GM04503 (cell line): Measurements from ENCODE around the gene TSEN2.

Experiments used
- DNase-seq: peaks from one replicate; pipeline ENCODE4 v3.0.0-alpha.2; 2012; ENCODE audit warnings: low read depth

The TSEN2 gene

GRCh38 chr3:12556690-12557472 lies 72.6 kb downstream of the TSEN2 start, which contains the start of gene MKRN2:
MKRN2 (plus strand) TSS chr3:12557087; CDS start chr3:12557151, 64 bp downstream.
- DNase-seq: peak; percentile 45

DNA sequence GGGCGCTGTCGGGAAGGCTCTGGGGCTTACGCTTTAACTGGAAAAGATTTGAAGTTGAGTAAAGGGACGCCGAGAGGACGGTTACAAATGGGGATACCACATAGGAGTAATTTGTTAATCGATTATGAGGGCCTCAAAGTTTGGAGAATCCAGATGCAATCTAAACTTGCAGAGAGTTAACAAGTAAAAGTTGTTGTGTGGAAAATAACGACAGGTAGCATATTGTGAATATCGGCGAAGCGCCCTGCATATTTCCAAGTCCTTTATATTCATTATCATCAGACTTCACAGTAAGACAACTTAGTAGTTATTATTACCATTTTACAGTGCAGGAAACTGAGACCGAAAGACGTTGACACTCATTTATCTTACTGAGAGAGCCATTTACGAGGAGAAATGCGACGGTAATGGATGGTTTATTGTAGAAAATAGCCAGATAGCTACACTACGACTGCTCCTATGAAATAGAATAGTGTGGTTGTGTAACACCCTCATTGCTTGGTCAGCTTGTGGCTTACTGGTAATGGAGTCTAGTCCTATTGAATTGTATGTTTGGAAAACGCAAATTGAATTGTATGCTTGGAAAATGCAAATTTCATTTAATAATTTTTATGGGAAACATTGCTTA lies 73.3 kb downstream of the TSEN2 start:
- peak; percentile 22 for DNase-seq

- DNase-seq: no peak
These were observed 74.4 kb downstream of the TSEN2 start for GRCh38 chr3:12558706-12559105.

GRCh38 chr3:12559520-12559919 lies 75.2 kb downstream of the TSEN2 start:
- DNase-seq: no peak

GRCh38 chr3:12560505-12561190 lies 76.4 kb downstream of the TSEN2 start:
- DNase-seq: no peak

DNA sequence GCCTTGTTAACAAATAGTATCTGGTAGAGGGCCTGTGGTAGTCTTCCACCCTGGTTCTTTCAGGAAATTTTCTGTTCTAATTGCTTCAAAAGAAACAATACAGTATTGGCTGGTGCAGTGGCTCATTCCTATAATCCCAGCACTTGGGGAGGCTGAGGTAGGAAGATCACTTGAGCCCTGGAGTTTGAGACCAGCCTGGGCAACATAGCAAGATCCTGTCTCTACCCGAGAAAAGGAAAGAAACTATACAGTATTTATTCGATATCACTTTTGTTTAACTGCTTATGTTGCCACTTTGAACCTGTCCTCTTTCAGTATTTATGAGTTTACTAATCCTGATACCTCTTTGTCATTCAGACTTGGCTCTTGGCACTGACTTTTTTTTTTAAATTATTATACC lies 77.1 kb downstream of the TSEN2 start:
- DNase-seq: no peak

- DNase-seq: no peak
These were observed 78.2 kb downstream of the TSEN2 start for GRCh38 chr3:12562451-12562850.

DNA sequence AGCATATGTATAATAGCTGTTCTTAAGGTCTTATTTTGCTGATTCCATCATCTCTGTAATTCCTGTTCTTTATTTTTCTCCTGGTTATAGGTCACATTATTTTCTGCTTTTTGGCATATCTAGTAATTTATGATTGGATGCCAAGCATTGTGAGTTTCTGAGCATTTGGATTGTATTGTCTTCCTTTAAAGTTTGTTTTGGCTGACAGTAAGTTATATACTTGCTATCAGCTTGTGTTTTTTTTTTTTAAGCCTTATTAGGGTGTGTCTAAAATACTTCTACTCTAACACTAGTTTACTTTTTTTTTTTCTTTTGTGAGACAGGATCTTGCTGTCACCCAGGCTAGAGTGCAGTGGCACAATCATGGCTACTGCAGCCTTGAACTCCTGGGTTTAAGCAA lies 82.7 kb downstream of the TSEN2 start:
- DNase-seq: no peak

DNA sequence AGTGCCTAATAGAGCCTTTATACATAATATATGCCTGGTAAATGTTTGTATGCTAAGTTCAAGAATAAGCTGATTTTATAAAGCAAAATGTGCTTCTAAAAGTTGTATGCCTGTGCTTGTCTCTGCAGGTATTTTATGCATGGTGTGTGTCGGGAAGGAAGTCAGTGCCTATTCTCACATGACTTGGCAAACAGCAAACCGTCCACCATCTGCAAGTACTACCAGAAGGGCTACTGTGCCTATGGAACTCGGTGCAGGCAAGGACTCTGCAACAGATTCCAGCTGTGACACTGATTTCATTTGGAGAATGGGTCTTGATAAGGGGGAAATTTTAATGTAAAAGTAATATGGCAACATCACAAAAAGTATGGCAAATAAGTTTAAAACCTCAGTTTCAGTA lies 84.5 kb downstream of the TSEN2 start:
- no peak for DNase-seq

- DNase-seq: no peak
These were observed 85.6 kb downstream of the TSEN2 start for GRCh38 chr3:12569836-12570235.

GRCh38 chr3:12571986-12572385 lies 87.7 kb downstream of the TSEN2 start:
- DNase-seq: no peak

DNA sequence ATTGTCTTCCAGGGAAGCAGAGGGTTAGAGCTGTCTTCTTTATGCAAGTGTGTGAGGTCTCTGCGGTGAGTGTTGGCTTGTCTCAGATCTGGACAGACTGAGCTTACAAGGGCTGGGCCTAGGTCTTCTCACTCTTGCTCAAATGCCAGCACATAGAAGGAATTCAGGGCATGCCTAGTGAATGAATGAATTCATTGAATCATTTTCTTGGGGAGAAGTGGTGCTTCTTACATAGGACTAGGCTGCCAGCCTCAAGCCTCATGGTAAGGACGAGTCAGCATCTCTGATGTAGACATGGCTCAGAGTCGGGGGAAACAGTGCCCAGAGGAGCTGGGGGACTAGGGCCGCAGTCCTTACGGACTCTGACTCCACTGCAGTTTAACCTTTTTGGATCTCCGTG lies 89.9 kb downstream of the TSEN2 start:
- DNase-seq: no peak

DNA sequence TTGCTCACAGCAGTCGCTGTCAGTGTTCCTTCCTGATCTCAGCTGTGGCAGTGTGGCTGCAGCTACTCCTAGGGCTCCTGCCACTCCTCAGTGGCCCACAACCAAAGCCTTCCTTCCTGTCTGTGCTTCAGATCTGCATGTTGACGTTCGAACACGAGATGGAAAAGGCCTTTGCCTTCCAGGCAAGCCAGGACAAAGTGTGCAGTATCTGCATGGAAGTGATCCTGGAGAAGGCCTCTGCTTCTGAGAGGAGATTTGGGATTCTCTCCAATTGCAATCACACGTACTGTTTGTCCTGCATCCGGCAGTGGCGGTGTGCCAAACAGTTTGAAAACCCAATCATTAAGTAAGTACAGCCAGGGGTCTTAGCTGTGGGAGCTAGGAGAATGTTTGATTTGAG lies 90.4 kb downstream of the TSEN2 start:
- no peak for DNase-seq

DNA sequence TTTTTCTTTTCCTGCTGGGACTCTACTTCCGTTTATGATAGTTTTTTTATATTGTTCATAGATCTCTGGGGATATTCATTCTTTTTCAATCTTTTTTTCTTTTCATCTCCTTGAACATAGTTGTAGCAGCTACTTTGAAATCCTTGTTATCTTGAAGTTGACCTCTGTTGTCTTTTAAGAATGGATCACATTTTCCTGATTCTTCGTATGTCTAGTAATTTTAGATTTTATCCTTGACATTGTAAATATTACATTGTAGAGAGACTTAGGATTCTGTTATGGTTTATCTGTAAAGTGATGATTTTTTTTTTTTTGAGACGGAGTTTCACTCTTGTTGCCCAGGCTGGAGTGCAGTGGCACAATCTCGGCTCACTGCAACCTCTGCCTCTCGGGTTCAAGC lies 93.1 kb downstream of the TSEN2 start:
- DNase-seq: no peak

GRCh38 chr3:12578742-12579141 lies 94.5 kb downstream of the TSEN2 start:
- DNase-seq: no peak

DNA sequence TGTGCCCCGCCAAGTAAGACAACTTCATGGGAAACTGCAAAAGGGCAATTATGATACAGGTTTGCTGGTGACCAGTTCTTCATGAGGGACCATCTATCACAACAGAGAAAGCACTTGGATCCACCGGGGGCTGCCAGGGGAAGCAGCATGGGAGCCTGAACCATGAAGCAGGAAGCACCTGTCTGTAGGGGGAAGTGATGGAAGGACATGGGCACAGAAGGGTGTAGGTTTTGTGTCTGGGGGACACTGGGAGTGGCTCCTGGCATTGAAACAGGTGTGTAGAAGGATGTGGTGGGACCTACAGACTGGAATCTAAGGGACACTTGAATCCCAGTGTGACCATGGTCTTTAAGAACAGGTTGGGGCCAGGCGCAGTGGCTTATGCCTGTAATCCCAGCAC lies 95.2 kb downstream of the TSEN2 start:
- no peak for DNase-seq

- no peak for DNase-seq
These were observed 95.6 kb downstream of the TSEN2 start for GRCh38 chr3:12579905-12580304.

GRCh38 chr3:12582730-12583129 lies 98.5 kb downstream of the TSEN2 start:
- no peak for DNase-seq
